Stimulated activated CD4-positive, alpha-beta T cell treated with anti-CD3 and anti-CD28 coated beads, Interleukin-4, amount 100 ng/mL, for 24 hours (primary cell): ENCODE results near the gene SMIM36.
"Not testable (repeated sequence)": the region's sequence is repeated elsewhere in the genome, so short reads cannot be mapped to it uniquely, and the experiment has no call there.

Source experiments
- DNase-seq: peaks from one replicate; pipeline ENCODE4 v3.0.0-alpha.2; 2020

SMIM36 gene

DNA sequence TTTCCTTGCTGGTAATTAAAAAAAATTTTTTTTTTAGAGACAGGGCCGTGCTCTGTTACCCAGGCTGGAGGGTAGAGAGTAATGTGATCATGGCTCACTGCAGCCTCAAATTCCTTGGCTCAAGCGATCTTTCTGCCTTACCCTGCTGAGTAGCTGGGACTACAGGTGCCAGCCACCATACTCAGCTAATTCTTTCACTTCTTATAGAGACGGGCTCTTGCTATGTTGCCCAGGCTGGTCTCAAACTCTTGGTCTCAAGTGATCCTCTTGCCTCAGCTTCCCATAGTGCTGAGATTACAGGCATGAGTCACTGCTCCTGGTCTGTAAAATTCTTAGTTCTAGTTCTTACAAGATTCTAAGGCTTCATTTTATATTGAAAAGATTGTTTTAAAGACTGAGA, 11.1 kb downstream of the SMIM36 start:
- no peak for DNase-seq

DNA sequence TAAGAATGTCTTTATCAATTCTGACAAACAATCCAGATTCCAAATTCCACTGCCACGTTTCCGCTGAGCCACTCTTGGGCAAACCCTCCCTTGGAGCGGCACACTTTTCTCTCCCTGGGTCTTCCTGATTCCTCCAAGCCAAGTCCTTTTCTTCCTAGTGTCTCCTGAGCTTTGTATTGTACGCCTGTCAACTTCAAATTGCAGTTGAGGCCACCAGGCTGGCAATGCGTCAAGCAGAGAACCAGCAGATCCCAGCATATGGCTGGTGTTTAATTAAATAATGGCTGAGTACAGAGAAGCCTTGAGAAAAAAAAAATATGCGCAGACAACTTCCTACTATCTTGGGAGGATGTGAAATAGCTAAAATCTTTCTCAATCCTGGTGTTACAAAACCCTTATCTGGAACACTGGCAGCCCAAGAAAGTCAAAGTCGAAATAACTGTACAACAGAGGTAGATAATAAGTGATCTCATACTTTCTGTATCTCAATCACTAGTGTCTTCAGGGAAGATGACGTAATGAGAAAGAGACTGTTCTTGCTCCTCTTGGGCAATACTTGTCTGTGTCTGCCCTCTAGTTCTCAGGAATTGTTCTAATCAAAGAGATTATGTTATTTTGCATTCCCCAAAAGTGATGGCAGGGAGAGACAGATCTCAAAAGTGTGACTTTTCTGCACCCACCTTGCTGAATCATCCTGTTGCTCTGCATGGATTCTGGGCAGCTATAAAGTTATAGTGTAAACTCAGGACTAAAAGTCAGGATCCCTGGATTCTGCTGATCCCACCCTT, 15.0 kb downstream of the SMIM36 start:
- no peak for DNase-seq

DNA sequence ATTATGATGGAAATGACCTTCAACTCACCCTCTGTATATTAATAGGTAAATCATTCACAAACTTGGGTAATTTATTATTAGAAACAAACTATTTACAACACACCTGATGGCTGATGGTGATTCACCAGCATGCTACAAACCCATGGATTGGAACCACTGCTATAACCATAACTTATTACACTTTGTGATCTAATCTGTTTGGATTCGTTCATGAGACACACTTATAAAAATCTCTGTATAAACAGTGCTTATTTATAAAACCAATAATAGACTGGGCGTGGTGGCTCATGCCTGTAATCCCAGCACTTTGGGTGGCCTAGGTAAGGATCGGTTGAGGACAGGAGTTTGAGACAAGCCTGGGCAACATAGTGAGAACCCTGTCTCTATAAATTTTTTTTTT, 16.0 kb downstream of the SMIM36 start:
- no peak for DNase-seq

DNA sequence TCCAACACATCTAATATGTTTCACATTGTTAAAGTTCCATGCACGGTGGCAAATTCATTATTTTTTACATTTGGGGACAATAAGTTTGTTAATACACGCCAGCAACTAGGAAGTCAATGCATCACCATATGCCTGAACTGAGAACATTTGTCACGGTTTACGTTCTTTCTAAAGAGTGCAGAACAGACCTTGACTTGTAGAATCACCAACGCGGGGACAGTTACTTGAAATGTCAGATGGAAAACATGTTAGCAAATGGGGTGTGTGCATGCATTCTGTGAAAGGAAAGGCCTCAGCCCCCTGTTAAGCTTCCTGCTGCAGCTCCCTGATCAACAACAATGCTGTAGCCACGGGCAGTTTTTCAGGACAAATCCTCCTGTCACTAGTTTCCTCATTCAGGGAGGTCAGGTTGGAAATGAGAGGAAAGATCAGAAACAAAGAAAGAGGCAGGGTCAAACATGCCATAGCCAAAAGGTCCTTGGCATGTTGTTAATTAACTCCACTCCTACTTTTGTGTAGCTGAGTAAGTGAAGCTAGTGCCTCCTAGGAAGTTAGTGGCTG, 18.4 kb downstream of the SMIM36 start:
- DNase-seq: no peak

DNA sequence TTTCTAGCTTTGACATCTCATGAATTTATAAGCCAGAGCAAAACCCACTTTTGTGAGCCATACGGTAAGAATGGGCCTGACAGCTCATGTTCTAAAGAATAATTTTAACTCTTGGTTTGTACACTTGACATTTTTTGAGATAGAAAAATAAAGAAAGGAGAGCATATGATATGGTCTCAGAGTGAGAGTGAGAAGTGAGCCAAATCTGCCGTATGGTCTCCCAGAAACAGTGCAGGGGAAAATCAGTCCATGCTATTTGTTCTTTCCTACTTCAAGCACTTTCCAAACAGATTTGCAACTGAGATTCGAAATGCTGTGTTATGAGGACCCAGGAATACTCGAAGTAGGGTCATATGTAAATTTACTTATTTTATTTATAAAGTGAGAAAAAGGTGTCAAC, 20.9 kb downstream of the SMIM36 start:
- no peak for DNase-seq

- no peak for DNase-seq
These were observed 23.4 kb downstream of the SMIM36 start for GRCh38 chr17:55487695-55488432.

DNA sequence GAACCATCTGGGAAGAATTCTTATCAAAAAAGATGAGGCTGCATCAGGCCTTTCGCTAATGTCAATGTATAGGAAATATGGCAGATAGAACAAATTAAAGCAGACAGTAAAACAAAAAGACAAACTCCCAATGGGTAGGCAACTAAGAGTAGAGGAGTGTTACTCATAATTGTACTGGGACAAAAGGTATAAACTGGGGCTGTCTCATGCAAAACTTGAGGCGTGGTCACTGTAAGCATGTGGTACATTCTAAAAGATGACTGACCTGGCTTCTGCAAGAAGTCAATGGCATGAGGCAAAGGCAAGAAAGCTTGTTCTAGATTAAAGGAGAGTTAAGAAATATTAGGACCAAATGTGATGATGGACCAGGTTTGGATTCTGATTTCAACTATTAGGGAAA, 26.7 kb downstream of the SMIM36 start:
- DNase-seq: no peak

- no peak for DNase-seq
These were observed 28.5 kb downstream of the SMIM36 start for GRCh38 chr17:55482591-55483389.

- DNase-seq: no peak
These were observed 30.5 kb downstream of the SMIM36 start for GRCh38 chr17:55480631-55481315.

GRCh38 chr17:55479903-55480302, 31.3 kb downstream of the SMIM36 start:
- DNase-seq: no peak

DNA sequence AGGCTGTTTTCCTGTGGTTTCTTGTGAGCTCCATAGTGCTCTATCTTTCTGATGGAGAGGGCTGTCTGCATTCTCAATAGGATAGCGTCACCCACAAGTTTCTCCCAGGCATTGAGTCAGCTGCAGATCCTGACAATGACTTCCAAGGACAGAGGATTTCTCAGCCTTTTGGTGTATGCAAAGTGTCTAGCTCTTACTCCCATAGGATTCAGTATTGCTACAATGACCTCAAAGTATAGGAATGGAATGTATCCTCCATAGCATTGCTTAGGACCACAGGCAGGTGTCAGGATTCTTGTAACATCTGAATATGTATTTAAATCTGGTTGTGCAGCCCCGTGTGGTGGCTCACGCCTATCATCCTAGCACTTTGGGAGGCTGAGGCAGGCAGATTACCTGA, 32.3 kb downstream of the SMIM36 start:
- no peak for DNase-seq

DNA sequence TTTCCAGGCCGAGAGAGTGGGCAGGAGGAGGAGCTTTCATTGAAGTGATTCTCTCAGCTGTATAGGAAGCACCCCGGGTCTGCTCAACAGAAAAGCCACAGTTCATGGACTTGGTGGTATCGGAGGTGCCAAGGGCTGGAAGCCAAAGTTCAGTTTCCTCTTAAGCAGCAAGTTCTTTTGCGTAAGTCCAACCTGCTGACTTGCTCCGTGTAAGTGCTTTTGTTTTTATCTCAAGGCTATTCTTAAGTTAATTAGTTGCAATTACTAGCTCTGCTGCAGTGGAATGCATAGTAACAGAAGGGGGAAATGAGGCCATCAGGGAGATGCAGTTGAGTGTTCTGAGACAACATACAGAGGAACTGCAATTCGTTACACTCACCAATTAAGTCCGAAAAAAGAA, 44.6 kb downstream of the SMIM36 start:
- DNase-seq: no peak

- DNase-seq: not testable (repeated sequence)
These were observed 45.5 kb downstream of the SMIM36 start for GRCh38 chr17:55465771-55466170.

DNA sequence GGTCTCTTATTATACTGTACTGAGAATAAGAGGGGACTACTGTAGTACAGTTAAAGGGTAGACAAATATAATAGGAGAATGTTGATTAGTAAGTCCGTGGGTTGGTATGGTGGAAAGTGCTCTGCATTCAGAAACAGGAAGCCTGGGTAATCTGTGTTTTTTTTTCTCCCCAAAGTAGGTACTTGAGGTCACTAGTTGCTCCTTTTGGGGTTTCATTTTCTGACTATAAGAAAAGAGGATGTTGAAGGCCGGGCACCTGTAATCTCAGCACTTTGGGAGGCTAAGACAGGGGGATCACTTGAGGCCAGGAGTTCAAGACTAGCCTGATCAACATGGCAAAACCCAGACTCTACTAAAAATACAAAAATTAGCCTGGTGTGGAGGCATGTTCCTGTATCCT, 47.7 kb downstream of the SMIM36 start:
- no peak for DNase-seq

DNA sequence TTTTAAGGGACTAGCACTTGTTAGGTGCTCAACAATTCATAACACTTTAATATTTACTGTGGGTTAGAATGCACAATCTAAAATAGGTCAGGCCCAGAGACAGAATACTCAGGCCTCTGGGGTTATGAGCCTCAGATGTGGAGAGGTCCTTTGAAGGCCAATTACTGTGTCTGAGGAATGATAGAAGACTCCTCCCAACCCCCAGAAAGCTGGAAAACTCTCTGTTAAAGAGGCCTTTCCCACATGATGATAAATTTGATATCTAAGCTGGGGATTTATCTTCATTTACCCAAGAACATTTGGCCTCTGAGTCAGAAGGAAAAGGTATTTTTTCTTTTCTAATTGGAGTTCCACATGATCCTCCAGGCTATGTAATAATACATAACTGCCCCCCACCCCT, 48.5 kb downstream of the SMIM36 start:
- no peak for DNase-seq

GRCh38 chr17:55462234-55462633, 49.0 kb downstream of the SMIM36 start:
- DNase-seq: no peak

DNA sequence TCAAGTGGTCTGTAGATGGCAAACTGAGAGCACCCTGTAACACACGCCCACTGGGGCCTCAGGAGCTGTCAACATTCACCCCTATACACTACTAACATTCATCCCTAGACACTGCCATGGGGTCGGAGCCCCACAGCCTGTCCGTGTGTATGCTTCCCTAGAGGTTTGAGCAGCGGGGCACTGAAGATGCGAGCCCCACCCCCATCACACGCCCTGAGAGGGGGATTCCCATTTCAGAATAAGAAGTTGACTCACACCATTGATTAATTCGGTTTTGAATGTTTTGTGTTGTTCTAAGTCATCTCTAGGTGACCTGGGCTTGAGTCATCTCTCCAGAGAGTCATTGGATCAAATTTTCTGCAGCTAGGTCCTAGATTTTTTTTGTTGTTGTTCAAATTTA, 52.3 kb downstream of the SMIM36 start:
- peak; percentile 66 for DNase-seq

- DNase-seq: no peak
These were observed 52.9 kb downstream of the SMIM36 start for GRCh38 chr17:55458287-55458900.

- no peak for DNase-seq
These were observed 54.7 kb downstream of the SMIM36 start for GRCh38 chr17:55456307-55457240.

DNA sequence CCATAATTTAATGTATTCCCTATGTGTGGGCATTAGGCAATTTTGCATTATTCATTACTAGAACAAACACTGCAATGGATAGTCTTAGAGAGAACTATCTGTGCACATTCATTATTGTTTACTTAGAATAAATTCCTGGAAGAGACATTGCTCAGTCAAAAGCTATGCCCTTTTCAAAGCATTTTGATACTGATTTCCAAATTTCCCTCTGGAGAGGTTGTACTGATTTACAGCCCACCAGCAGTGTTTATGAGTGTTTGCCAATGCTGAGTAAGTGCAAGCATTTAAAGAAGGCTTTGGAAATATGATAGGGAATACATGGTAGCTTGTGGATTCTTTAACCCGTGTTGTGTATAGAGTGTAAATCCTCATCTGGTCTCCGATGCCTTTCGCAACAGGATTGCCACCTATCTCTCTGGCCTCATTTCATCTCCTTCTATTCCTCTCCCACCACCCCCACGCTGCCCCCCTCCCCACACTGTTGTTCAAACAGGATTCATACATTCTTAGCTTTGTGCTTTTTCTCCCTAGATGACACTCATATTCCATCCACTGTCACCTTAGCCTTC, 56.3 kb downstream of the SMIM36 start:
- no peak for DNase-seq
